OCI-LY1 (cell line): ENCODE measurements around the gene WWP2.
A peak's percentile ranks its signal among the peaks of the same experiment; 100 is the strongest.

Source experiments
- H2AFZ ChIP-seq: fragments of 200-600 bp; sonication (generic), shearing (Covaris generic); 2 replicates; pipeline ENCODE4 v1.6.0; 2014; ENCODE audit warnings: antibody characterized with exemption, mild to moderate bottlenecking, low read length
- H3F3A ChIP-seq: fragments of 200-600 bp; sonication (generic), shearing (Covaris generic); 2 replicates; pipeline ENCODE4 v1.6.0; 2014; ENCODE audit warnings: mild to moderate bottlenecking, antibody characterized with exemption, low read length, moderate library complexity; ENCODE audit not compliant: insufficient read depth
- H3K27ac ChIP-seq: fragments of 200-600 bp; sonication (generic); 2 replicates; pipeline ENCODE4 v1.5.1; 2014; ENCODE audit warnings: low read length, mixed run types, mild to moderate bottlenecking, low read depth; ENCODE audit not compliant: poor library complexity, severe bottlenecking
- H3K27me3 ChIP-seq: fragments of 200-600 bp; sonication (generic); 2 replicates; pipeline ENCODE4 v1.6.0; 2014; ENCODE audit warnings: antibody characterized with exemption, mild to moderate bottlenecking, low read length, moderate library complexity; ENCODE audit not compliant: insufficient read depth
- H3K36me3 ChIP-seq: fragments of 200-600 bp; sonication (generic); 2 replicates; pipeline ENCODE4 v1.6.1; 2014; ENCODE audit warnings: mild to moderate bottlenecking, antibody characterized with exemption, low read length, moderate library complexity, mixed read lengths; ENCODE audit not compliant: insufficient read depth
- H3K4me1 ChIP-seq: fragments of 200-600 bp; sonication (generic); 2 replicates; pipeline ENCODE4 v1.5.1; 2014; ENCODE audit warnings: mild to moderate bottlenecking, low read length, moderate library complexity; ENCODE audit not compliant: insufficient read depth, severe bottlenecking
- H3K4me2 ChIP-seq: fragments of 200-600 bp; sonication (generic), shearing (Covaris generic); 2 replicates; pipeline ENCODE4 v1.6.1; 2014; ENCODE audit warnings: low read length
- H3K4me3 ChIP-seq: fragments of 200-600 bp; sonication (generic); 2 replicates; pipeline ENCODE4 v1.5.1; 2014; ENCODE audit warnings: low read length, low read depth, mild to moderate bottlenecking, mixed read lengths; ENCODE audit not compliant: poor library complexity, severe bottlenecking
- H3K79me2 ChIP-seq: fragments of 200-600 bp; shearing (Covaris generic); 2 replicates; pipeline ENCODE4 v1.6.1; 2016; ENCODE audit warnings: mixed run types, low read length, mixed read lengths; ENCODE audit not compliant: insufficient read depth
- H3K9ac ChIP-seq: fragments of 200-600 bp; sonication (generic), shearing (Covaris generic); 2 replicates; pipeline ENCODE4 v1.6.1; 2014; ENCODE audit warnings: mild to moderate bottlenecking, low read length, mixed read lengths
- H3K9me2 ChIP-seq: fragments of 200-600 bp; sonication (generic), shearing (Covaris generic); 2 replicates; pipeline ENCODE4 v1.6.1; 2014; ENCODE audit warnings: low read depth, mild to moderate bottlenecking, low read length, mixed read lengths
- H3K9me3 ChIP-seq: fragments of 200-600 bp; shearing (Covaris generic); 2 replicates; pipeline ENCODE4 v1.6.1; 2014; ENCODE audit warnings: low read length, mixed read lengths
- H4K20me1 ChIP-seq: fragments of 200-600 bp; sonication (generic), shearing (Covaris generic); 2 replicates; pipeline ENCODE4 v1.6.0; 2016; ENCODE audit warnings: mild to moderate bottlenecking, low read length; ENCODE audit not compliant: insufficient read depth
- EZH2 ChIP-seq: fragments of 200-600 bp; sonication (generic), shearing (Covaris generic); IDR thresholded peaks from 2 replicates; pipeline ENCODE4 v1.8.0; 2017; ENCODE audit warnings: borderline replicate concordance, mixed run types, mild to moderate bottlenecking, antibody characterized with exemption, low read length, moderate library complexity, mixed read lengths
- TF ChIP-seq, protein P1 (sequence below): fragments of 200-600 bp; sonication (generic), shearing (Covaris generic); IDR thresholded peaks from 2 replicates; pipeline ENCODE4 v1.5.1; 2017; ENCODE audit warnings: mild to moderate bottlenecking, antibody characterized with exemption, low read length, moderate library complexity, mixed read lengths

The WWP2 gene

GRCh38 chr16:69762814-69763598 is 874 bp downstream of the WWP2 start:
- peak overlapping the region; percentile 69 for H3K4me2 ChIP-seq
- H4K20me1 ChIP-seq, result no peaks in the 10 kb centered on the region
- H2AFZ ChIP-seq, result no peak overlapping the region
- H3F3A ChIP-seq, result no peaks in the 10 kb centered on the region
- H3K36me3 ChIP-seq, result no peaks in the 10 kb centered on the region
- TF ChIP-seq, protein P1, sequence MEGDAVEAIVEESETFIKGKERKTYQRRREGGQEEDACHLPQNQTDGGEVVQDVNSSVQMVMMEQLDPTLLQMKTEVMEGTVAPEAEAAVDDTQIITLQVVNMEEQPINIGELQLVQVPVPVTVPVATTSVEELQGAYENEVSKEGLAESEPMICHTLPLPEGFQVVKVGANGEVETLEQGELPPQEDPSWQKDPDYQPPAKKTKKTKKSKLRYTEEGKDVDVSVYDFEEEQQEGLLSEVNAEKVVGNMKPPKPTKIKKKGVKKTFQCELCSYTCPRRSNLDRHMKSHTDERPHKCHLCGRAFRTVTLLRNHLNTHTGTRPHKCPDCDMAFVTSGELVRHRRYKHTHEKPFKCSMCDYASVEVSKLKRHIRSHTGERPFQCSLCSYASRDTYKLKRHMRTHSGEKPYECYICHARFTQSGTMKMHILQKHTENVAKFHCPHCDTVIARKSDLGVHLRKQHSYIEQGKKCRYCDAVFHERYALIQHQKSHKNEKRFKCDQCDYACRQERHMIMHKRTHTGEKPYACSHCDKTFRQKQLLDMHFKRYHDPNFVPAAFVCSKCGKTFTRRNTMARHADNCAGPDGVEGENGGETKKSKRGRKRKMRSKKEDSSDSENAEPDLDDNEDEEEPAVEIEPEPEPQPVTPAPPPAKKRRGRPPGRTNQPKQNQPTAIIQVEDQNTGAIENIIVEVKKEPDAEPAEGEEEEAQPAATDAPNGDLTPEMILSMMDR, result no peak
- TF ChIP-seq EZH2, result no peak
- peaks cover 21% of the 10 kb centered on the region for H3K4me1 ChIP-seq
- peak overlapping the region; percentile 87 for H3K9ac ChIP-seq
- H3K27me3 ChIP-seq, result no peaks in the 10 kb centered on the region
- peaks cover 9% of the 10 kb centered on the region; the same call in 1 of the 2 replicates for H3K79me2 ChIP-seq
- peak overlapping the region; percentile 67 for H3K27ac ChIP-seq
- H3K4me3 ChIP-seq, result peak overlapping the region; percentile 88
- H3K9me2 ChIP-seq, result no peaks in the 10 kb centered on the region
- H3K9me3 ChIP-seq, result no peaks in the 10 kb centered on the region

DNA sequence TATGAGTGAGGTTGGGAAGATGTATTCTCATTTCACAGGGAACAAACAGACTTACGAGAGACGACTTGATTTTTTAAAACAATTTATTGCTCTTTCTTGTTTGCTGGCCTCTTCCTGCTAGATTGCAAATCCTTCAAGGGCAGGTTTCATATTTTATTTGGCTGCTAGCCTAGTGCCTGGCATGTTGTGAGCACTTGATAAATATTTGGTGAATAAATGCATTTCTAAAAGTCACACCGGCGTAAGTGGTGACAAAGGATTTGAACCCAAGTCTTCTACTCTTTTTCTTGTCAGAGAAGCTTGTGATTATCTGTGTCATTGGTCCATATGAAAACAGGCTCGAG is 1.4 kb downstream of the WWP2 start:
- Histone ChIP-seq H3K9ac (peak overlapping the region; percentile 87; the same call in 1 of the 2 replicates), H4K20me1 (no peaks in the 10 kb centered on the region), H3K4me1 (peaks cover 21% of the 10 kb centered on the region), H3K4me3 (peak overlapping the region; percentile 88), H3K4me2 (peak overlapping the region; percentile 69), H3K36me3 (no peaks in the 10 kb centered on the region), H2AFZ (no peak overlapping the region), H3K9me3 (no peaks in the 10 kb centered on the region), H3K79me2 (peaks cover 9% of the 10 kb centered on the region; the same call in 1 of the 2 replicates), H3K27me3 (no peaks in the 10 kb centered on the region), H3F3A (no peaks in the 10 kb centered on the region), H3K27ac (peak overlapping the region; percentile 67), H3K9me2 (no peaks in the 10 kb centered on the region)
- no peak for TF ChIP-seq EZH2
- TF ChIP-seq, protein P1, result no peak

DNA sequence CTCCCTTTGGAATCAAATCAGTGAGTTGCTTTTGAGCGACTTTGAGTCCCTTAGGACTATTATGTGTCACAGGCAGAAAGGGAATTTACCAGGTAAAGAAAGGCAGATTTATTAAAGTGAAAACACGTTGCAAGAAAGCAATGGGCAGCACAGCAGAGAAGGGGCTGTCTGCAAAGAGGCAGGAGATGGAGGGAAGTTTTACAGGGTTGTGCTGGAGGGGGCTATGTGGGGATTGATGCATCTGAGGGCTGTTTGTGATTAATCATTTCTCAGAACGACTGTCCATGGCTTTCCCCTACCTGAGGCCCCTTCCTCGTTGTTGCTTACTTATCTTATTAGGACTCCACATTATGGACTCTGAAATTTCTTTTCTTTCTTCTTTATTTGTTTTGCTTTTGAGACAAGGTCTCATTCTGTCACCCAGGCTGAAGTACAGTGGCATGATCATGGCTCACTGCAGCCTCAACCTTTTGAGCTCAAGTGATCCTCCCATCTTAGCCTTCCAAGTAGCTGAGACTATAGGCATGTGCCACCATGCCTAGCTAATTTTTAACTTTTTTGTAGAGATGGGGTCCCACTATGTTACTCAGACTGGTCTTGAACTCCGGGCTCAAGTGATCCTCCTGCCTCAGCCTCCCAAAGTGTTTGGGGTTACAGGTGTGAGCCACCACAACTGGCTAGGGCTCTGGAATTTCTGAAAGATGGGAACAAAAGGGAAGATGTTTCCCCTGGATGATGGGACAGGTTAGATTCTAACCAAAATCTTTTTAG is 5.5 kb downstream of the WWP2 start:
- no peaks in the 10 kb centered on the region for H3K36me3 ChIP-seq
- no peak overlapping the region for H3K4me2 ChIP-seq
- H3K27me3 ChIP-seq, result no peaks in the 10 kb centered on the region
- no peak for TF ChIP-seq EZH2
- TF ChIP-seq, protein P1, result no peak
- H3K4me1 ChIP-seq, result peaks cover 27% of the 10 kb centered on the region
- H2AFZ ChIP-seq, result no peak overlapping the region
- no peak overlapping the region for H3K4me3 ChIP-seq
- H3K9me3 ChIP-seq, result no peaks in the 10 kb centered on the region
- no peaks in the 10 kb centered on the region for H3K9me2 ChIP-seq
- no peaks in the 10 kb centered on the region for H3F3A ChIP-seq
- no peak overlapping the region for H3K27ac ChIP-seq
- H3K79me2 ChIP-seq, result peaks cover 17% of the 10 kb centered on the region
- no peaks in the 10 kb centered on the region for H4K20me1 ChIP-seq
- no peak overlapping the region for H3K9ac ChIP-seq
